K562 (cell line): ENCODE results near the gene CBX8. TPM values are rescaled to one million over a fixed set of nuclear protein-coding genes. Genes with fewer than 3 reads are reported as not detected.

Experiments used
- BRD4 ChIP-seq: fragments of 200-600 bp; sonication (generic); IDR thresholded peaks from 2 replicates; pipeline ENCODE4 v1.6.1; 2017; ENCODE audit warnings: inconsistent platforms
- E2F1 ChIP-seq: sonication (generic); formaldehyde crosslinking; IDR thresholded peaks from 2 replicates; pipeline ENCODE4 v1.8.1; 2023; ENCODE audit warnings: mild to moderate bottlenecking, missing genetic modification reagents, moderate library complexity
- GATA2 ChIP-seq: sonication (generic); formaldehyde crosslinking; IDR thresholded peaks from 2 replicates; pipeline ENCODE4 v1.4.0; 2020; ENCODE audit warnings: mild to moderate bottlenecking, missing genetic modification reagents
- GMEB1 ChIP-seq: fragments of 250-450 bp; sonication (Bioruptor Pico); IDR thresholded peaks from 2 replicates; pipeline ENCODE4 v1.4.0; 2020; ENCODE audit warnings: mild to moderate bottlenecking
- HES1 ChIP-seq: fragments of 450-650 bp; IDR thresholded peaks from 2 replicates; pipeline ENCODE4 v1.6.1; 2016; ENCODE audit warnings: low read depth, mild to moderate bottlenecking, moderate library complexity
- HSF4 ChIP-seq: fragments of 250-450 bp; sonication (Bioruptor Pico); IDR thresholded peaks from 2 replicates; pipeline ENCODE4 v2.1.2; 2022; ENCODE audit warnings: mild to moderate bottlenecking, moderate library complexity, borderline replicate concordance
- MGA ChIP-seq: fragments of 450-650 bp; IDR thresholded peaks from 2 replicates; pipeline ENCODE4 v1.6.1; 2016; ENCODE audit warnings: mild to moderate bottlenecking, moderate library complexity
- POLR2B ChIP-seq: fragments of 450-650 bp; IDR thresholded peaks from 2 replicates; pipeline ENCODE4 v1.6.1; 2018; ENCODE audit warnings: low read depth; ENCODE audit not compliant: partially characterized antibody
- SRF ChIP-seq, 2 experiments: fragments of 250-450, 450-650 bp in 1 of 2; sonication (Bioruptor Pico) in 1 of 2; sonication (generic) in 1 of 2; formaldehyde crosslinking; IDR thresholded peaks; 2 replicates each; pipeline versions ENCODE4 v1.5.0 to v1.5.1; 2020 to 2022; ENCODE audit warnings: mild to moderate bottlenecking in 1 of 2, missing genetic modification reagents in 1 of 2
- SUPT5H ChIP-seq: fragments of 450-650 bp; IDR thresholded peaks from 2 replicates; pipeline ENCODE4 v1.6.1; 2016
- ZNF280B ChIP-seq: fragments of 250-450 bp; sonication (Bioruptor Pico); IDR thresholded peaks from 2 replicates; pipeline ENCODE4 v1.5.1; 2021; ENCODE audit warnings: mild to moderate bottlenecking
- polyA plus RNA-seq, 8 experiments: library from polyadenylated mRNA; depleted of rRNA in 4 of 8; stranded (reverse) in 5 of 8; unstranded in 3 of 8; fragments of >200 nt; fragmentation: Nextera tagmentation in 2 of 8; fragmentation: Illumina TruSeq in 1 of 8; extraction: Ambion mirVana in 2 of 8; extraction: Trizol in 1 of 8; gene quantifications; 2 replicates each; pipeline versions ENCODE4 v1.2.1 to v1.2.3, GENCODE V29; 2011 to 2014; ENCODE audit warnings: inconsistent platforms in 1 of 8, missing spikeins in 1 of 8
- total RNA-seq, 7 experiments: library from RNA; depleted of rRNA in 6 of 7; stranded (reverse); fragments of >200 nt in 6 of 7; fragmentation: Illumina TruSeq in 2 of 7; extraction: Trizol in 2 of 7; gene quantifications; 2 replicates each; pipeline versions ENCODE4 v1.2.1 to v1.2.3, GENCODE V29; 2011 to 2021; ENCODE audit warnings: low replicate concordance in 1 of 7

Gene CBX8
- total and polyA plus RNA-seq, 9 of the 15 experiments (the other 6 are each of a cell fraction or from before 2014, with no cell fraction given) = 0.08 to 11.9 (median 2.6) TPM

- TF ChIP-seq MGA = peak; percentile 50
- peak in 1 of 2 experiments; percentile 67; a peak in 2 of 4 replicates for TF ChIP-seq SRF (CRISPR knock-in tag; IDR thresholded peaks at IDR 0.05)
- TF ChIP-seq E2F1 (CRISPR knock-in tag) = peak; percentile 56; the same call in 1 of the 2 replicates
- TF ChIP-seq HES1 = peak; percentile 60
- TF ChIP-seq ZNF280B (CRISPR knock-in tag) = no peak
- peak; percentile 20; the same call in 1 of the 2 replicates for TF ChIP-seq GATA2 (CRISPR knock-in tag)
- TF ChIP-seq SUPT5H = peak; percentile 65
- no peak for TF ChIP-seq BRD4
- TF ChIP-seq HSF4 (CRISPR knock-in tag) = no peak
- TF ChIP-seq POLR2B = peak; percentile 61
- no peak for TF ChIP-seq GMEB1 (CRISPR knock-in tag)
Observed at GRCh38 chr17:79835953-79836509, 39.2 kb upstream of the CBX8 start (continued).
